ENCODE data around the gene WFDC13. TPM values are rescaled to one million over a fixed set of nuclear protein-coding genes. Genes with fewer than 3 reads are reported as not detected.

Gene WFDC13
- total RNA-seq, 4 donors from 2014 or later, result not detected

DNA sequence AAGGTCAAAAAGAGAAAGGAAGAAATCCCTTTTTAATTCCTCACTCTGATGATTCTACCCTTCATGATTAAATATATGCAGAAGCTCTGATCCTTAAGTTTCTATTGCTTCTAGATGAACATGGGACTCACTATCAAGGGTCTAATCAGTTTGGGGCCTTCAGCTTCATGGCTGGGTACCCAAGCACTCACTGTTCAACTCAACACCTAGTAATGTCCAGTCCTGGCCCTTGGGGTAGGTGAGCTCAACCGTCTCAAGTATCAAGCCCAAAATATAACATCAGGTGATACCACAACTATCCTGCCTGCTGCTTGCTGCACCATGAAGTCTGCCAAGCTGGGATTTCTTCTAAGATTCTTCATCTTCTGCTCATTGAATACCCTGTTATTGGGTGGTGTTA, 20.2 kb downstream of the WFDC13 start, which contains the start of gene SPINT4:
Gene SPINT4, plus strand, starts transcription at position 301 of the 400 bp plus-strand sequence. Its CDS starts 21 bp downstream, at position 322.
- Histone ChIP-seq H3K4me1 (no peaks in the 10 kb centered on the region), H3K27me3 (peaks cover 6% of the 10 kb centered on the region), H3K36me3 (no peaks in the 10 kb centered on the region), H3K9me3 (peaks cover 0 to 16% (median 0%) of the 10 kb centered on the region in 3 donors), H3K4me3 (no peak within 1 kb of the TSS), H3K27ac (no peak within 1 kb of the TSS)
- ATAC-seq, result no peak
- whole genome bisulfite sequencing, 2 donors (ENCODE audit: low coverage in 1 of 2), result 75 to 100% methylated on average over 1 of the region's 1 CpG
- TF ChIP-seq EP300 (IDR thresholded peaks at IDR 0.05), result no peak
- TF ChIP-seq, protein P1, sequence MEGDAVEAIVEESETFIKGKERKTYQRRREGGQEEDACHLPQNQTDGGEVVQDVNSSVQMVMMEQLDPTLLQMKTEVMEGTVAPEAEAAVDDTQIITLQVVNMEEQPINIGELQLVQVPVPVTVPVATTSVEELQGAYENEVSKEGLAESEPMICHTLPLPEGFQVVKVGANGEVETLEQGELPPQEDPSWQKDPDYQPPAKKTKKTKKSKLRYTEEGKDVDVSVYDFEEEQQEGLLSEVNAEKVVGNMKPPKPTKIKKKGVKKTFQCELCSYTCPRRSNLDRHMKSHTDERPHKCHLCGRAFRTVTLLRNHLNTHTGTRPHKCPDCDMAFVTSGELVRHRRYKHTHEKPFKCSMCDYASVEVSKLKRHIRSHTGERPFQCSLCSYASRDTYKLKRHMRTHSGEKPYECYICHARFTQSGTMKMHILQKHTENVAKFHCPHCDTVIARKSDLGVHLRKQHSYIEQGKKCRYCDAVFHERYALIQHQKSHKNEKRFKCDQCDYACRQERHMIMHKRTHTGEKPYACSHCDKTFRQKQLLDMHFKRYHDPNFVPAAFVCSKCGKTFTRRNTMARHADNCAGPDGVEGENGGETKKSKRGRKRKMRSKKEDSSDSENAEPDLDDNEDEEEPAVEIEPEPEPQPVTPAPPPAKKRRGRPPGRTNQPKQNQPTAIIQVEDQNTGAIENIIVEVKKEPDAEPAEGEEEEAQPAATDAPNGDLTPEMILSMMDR (IDR thresholded peaks at IDR 0.05), result no peak
- TF ChIP-seq POLR2AphosphoS5 (IDR thresholded peaks at IDR 0.05), result no peak
- TF ChIP-seq POLR2A (IDR thresholded peaks at IDR 0.05), result no peak

DNA sequence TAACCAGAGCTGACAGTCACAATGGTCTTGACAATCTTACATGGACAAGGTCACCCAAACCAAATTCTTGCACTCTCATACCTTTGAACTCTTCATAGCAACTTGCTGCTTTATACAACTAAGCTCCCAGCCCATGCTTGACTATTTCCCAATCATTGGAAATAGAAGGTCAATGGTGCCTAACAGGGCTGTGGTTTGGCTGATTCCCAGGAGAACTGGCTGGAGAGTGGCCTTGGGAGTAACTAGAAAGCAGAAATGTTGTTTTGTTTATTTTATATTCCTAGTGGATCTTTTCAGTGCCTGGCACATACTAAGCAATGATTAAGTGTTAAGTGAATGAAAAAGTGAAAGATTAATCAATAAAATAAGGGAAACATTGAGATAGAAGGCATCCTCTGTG, 23.3 kb downstream of the WFDC13 start:
- H3K4me3 ChIP-seq, result no peak overlapping the region
- ATAC-seq, result no peak
- H3K9me3 ChIP-seq, result no peaks in the 10 kb centered on the region
- H3K36me3 ChIP-seq, result no peaks in the 10 kb centered on the region
- H3K27ac ChIP-seq, result no peak overlapping the region
- H3K4me1 ChIP-seq, result no peaks in the 10 kb centered on the region
- TF ChIP-seq, protein P1 (IDR thresholded peaks at IDR 0.05), result no peak
- TF ChIP-seq EP300 (IDR thresholded peaks at IDR 0.05) (no peak), POLR2A (IDR thresholded peaks at IDR 0.05) (no peak), POLR2AphosphoS5 (IDR thresholded peaks at IDR 0.05) (no peak)
- peaks cover 7% of the 10 kb centered on the region for H3K27me3 ChIP-seq

DNA sequence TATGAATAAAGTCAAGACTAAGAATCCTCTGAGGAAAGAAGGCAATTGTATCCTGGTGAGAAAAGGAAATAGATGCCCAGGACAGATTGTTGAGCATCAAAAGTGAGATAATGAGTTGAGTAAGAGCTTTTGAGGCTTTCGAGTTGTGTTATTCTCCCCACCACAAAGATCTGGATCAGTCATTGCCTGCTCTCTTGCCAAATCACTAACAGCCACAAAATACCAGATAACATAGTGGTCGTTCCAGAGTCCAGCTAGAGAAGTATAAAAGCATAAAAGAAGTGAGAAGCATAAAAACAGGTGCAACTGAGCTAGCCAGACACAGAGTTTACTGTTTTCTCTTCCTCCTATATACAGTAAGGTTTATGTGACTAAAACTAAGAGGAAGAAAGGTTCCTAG, 25.2 kb downstream of the WFDC13 start:
- Histone ChIP-seq H3K27me3 (peaks cover 7% of the 10 kb centered on the region), H3K27ac (no peak overlapping the region), H3K9me3 (peaks cover 0 to 11% (median 0%) of the 10 kb centered on the region in 3 donors), H3K4me3 (no peak overlapping the region), H3K36me3 (no peaks in the 10 kb centered on the region), H3K4me1 (no peaks in the 10 kb centered on the region)
- ATAC-seq, result no peak
- TF ChIP-seq POLR2AphosphoS5 (IDR thresholded peaks at IDR 0.05) (no peak), EP300 (IDR thresholded peaks at IDR 0.05) (no peak), POLR2A (IDR thresholded peaks at IDR 0.05) (no peak)
- TF ChIP-seq, protein P1 (IDR thresholded peaks at IDR 0.05), result no peak
- 28 to 63% methylated on average over 2 of the region's 2 CpGs for WGBS, 2 donors (ENCODE audit: low coverage in 1 of 2)

DNA sequence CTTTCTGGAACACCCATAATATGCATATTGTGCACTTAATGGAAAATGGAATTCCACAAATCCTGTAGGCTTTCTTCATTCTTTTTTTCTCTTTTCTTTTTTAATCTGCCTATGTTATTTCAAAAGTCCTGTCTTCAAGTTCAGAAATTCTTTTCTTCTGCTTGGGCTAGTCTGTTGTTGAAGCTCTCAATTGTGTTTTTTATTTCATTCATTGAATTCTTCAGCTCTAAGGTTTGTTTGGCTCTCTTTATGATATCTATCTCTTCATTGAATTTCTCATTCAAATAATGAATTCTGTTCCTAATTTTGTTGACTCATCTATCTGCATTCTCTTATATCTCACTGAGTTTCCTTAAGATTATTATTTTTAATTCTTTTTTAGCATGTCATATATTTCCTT, 30.4 kb downstream of the WFDC13 start:
- Histone ChIP-seq H3K36me3 (no peaks in the 10 kb centered on the region), H3K27me3 (no peaks in the 10 kb centered on the region), H3K4me3 (no peak overlapping the region), H3K4me1 (no peaks in the 10 kb centered on the region), H3K9me3 (peaks cover 0 to 26% (median 0%) of the 10 kb centered on the region in 3 donors), H3K27ac (no peak overlapping the region)
- ATAC-seq, result no peak
- TF ChIP-seq EP300 (IDR thresholded peaks at IDR 0.05) (no peak), POLR2A (IDR thresholded peaks at IDR 0.05) (no peak), POLR2AphosphoS5 (IDR thresholded peaks at IDR 0.05) (no peak)
- TF ChIP-seq, protein P1 (IDR thresholded peaks at IDR 0.05), result no peak

DNA sequence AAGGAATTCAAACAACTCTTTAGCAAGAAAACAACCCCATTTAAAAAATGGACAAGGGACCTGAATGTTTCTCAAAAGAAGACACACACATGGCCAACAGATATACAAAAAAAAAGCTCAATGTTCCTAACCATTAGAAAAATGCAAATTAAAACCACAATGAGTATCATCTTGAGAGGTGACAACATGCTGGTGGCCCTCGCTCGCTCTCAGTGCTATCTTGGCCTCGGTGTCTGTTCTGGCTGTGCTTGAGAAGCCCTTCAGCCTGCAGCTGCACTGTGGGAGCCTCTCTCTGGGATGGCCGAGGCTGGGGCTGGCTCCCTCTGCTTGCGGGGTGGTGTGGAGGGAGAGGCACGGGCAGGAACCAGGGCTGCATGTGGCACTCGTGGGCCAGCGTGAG, 33.7 kb downstream of the WFDC13 start:
- TF ChIP-seq EP300 (IDR thresholded peaks at IDR 0.05) (no peak), POLR2AphosphoS5 (IDR thresholded peaks at IDR 0.05) (no peak), POLR2A (IDR thresholded peaks at IDR 0.05) (no peak)
- TF ChIP-seq, protein P1 (IDR thresholded peaks at IDR 0.05), result no peak
- Histone ChIP-seq H3K27me3 (no peaks in the 10 kb centered on the region), H3K36me3 (no peaks in the 10 kb centered on the region), H3K9me3 (peaks cover 0 to 26% (median 0%) of the 10 kb centered on the region in 3 donors), H3K27ac (no peak overlapping the region), H3K4me3 (no peak overlapping the region), H3K4me1 (no peaks in the 10 kb centered on the region)
- WGBS, 2 donors (ENCODE audit: low coverage in 1 of 2), result 60 to 100% methylated on average over 2 to 3 of the region's 8 CpGs
- ATAC-seq, result no peak
